ENCODE measurements around the gene CDK2AP2.

GRCh38 chr11:67539550-67539949, 31.6 kb upstream of the CDK2AP2 start:
- TF ChIP-seq POLR2AphosphoS5 (IDR thresholded peaks at IDR 0.05; ENCODE audit: low read depth, low read length) (no peak), POLR2A (IDR thresholded peaks at IDR 0.05; ENCODE audit: low read depth, low read length) (no peak), SPI1 (IDR thresholded peaks at IDR 0.05; ENCODE audit: low read depth, low read length) (no peak), TAF1 (IDR thresholded peaks at IDR 0.05; ENCODE audit: low read depth, low read length) (no peak), POU2F2 (IDR thresholded peaks at IDR 0.05; ENCODE audit: low read depth, low read length) (no peak), PAX5 (IDR thresholded peaks at IDR 0.05; ENCODE audit: insufficient read depth, low read length, severe bottlenecking) (no peak)
